Measurements from ENCODE around the gene ATAT1.

The ATAT1 gene

GRCh38 chr6:30684386-30685156, 57.9 kb downstream of the ATAT1 start:
- DNase-seq = peak; percentile 64

- DNase-seq = peak; percentile 30
Observed at GRCh38 chr6:30685157-30686008, 58.7 kb downstream of the ATAT1 start.

GRCh38 chr6:30686009-30686907, 59.6 kb downstream of the ATAT1 start, which contains the start of gene PPP1R18:
PPP1R18 (minus strand) TSS chr6:30686645; CDS start chr6:30686018, 627 bp downstream.
- peak; percentile 84 for DNase-seq

- peak; percentile 90 for DNase-seq
Observed at GRCh38 chr6:30686908-30687658, 60.4 kb downstream of the ATAT1 start.

- no peak for DNase-seq
Observed at GRCh38 chr6:30687659-30688431, 61.2 kb downstream of the ATAT1 start.

- peak; percentile 44 for DNase-seq
Observed at GRCh38 chr6:30688569-30688968, 61.9 kb downstream of the ATAT1 start.

GRCh38 chr6:30689022-30689865, 62.6 kb downstream of the ATAT1 start:
- no peak for DNase-seq

GRCh38 chr6:30689985-30690384, 63.3 kb downstream of the ATAT1 start:
- DNase-seq = no peak

GRCh38 chr6:30690403-30691207, 63.9 kb downstream of the ATAT1 start, which contains the start of gene NRM:
NRM (minus strand) TSS chr6:30690984; CDS start chr6:30690974, 10 bp downstream.
- DNase-seq = peak; percentile 65

GRCh38 chr6:30691208-30691847, 64.7 kb downstream of the ATAT1 start:
- DNase-seq = no peak
